Inflammatory macrophage treated with lipopolysaccharide for 1 hour (primary cell): Measurements from ENCODE around the gene CACNA2D1.

Experiments
- DNase-seq, 2 donors: peaks; one replicate each; pipeline ENCODE4 v3.0.0-alpha.2; 2020 to 2022

The CACNA2D1 gene

DNA sequence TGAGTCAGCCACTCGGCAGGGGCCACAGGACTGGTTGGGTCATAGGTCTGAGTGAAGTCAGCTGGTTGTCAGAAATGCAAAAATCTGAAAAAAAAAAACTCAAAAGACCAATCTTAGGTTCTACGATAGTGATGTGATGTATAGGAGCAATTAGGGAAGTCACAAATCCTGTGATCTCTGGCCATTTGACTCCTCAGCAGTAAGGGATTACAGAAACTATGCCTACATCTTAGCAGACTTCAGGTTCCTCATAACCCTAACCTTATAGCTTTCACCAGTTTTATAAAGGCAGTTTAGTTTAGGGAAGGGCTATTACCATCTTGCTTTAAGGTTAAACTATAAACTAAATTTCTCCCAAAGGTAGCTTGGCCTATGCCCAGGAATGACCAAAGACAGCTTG is 510.6 kb downstream of the CACNA2D1 start:
- no peak for DNase-seq

DNA sequence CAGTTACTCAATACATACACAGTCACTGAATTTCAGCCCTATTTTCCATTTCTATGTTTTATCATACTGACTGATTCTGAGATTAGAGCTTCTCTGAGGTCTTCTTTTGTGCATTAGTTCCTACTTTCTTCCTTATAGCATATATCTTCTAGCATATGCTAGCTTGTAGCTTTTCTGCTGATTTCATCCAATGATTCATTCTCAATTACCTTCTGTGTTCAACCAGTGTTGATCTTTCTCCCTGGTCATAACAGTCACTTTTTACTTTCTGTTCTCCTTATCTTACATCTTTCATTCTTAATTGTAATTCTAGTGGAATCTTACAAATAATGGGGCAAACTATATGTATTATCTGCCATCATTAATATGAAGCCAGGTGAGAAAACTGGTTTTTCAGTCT is 514.2 kb downstream of the CACNA2D1 start:
- no peak for DNase-seq

DNA sequence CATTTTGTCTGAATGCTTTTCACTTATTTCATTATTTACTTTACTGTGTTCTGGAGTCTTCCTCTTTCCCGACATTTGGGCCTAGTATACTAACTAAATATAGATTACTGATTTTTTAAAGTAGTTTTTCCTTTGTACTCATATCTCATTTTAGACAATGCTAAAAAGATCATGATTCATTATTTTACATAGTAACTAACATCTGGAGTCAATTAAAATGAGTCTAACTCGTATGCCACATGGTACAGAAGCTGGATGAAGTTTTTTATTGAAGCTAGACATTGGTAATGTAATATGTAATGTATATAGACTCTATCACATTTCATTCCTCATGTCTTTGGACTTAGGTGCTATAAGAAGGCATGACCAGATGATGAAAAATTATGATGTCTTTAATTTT is 517.4 kb downstream of the CACNA2D1 start:
- DNase-seq = no peak

DNA sequence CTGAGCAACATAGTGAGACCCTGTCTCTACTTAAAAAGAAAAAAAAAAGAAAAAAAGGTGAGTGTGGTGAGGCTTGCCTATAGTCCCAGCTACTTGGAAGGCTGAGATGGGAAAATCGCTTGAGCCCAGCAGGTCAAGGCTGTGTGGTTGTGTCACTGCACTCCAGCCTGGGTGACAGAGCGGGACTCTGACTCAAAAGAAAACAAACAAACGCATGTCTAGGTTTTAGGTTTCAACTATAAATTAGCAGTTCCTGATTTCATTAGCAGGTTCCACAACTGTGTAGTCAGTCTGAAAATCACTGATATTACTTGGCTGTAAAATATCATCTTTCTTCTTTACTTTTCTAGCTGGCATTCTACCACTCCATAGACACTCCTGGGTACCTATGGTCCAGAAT is 518.0 kb downstream of the CACNA2D1 start:
- no peak for DNase-seq

DNA sequence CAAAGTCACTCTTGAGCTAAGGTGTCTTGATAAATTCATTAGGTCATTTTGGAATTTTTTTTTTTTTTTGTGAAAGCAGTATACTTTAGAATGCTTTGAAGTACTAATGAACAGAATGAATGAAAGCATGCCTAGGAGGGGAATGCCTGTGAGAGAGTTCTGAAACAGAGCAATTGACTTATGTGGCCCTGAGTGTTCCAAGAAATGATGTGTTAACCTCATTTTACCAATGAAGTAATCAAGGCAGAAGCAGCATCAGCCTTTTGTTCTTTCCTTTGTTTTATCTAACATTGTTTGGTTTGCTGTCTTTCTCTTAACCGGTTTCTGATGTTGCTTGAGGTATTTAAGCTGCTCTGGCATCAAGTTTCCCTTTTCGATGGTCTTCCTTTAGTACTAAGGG is 519.1 kb downstream of the CACNA2D1 start:
- no peak for DNase-seq

DNA sequence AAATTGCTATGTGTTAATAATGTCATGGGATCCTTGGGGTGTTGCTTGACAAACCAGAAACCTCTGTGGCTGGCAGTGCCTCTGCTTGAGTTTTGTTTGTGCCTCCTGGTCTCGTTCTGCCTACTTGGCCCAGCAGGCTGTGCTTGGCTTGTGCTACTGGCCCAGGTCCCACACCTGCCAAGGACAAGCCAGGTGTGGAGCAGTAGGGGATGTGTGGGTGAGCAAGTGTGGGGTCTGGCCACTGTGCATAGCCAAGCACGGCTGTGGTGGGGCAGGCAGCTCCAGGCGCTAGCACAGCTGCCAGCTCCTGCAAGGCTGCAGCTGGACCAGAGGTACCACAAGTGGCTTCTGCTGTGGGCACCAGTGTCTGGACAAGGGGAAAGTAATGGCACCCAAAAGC is 524.1 kb downstream of the CACNA2D1 start:
- no peak for DNase-seq

DNA sequence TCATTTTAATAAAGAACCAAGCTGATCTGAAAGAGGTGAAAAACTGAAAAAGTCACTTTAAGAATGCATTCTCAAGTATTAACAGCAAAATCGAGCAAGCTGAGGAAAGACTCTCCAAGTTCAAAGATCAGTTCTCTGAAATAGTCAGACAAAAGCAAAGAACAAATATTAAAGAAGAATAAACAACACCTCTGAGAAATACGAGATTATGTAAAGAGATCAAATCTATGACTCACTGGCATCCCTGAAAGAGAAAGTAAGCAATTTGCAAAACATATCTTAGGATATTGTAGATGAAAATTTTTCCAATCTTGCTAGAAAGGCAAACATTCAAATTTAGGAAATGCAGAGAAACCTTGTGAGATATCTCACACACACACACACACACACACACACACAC is 535.4 kb downstream of the CACNA2D1 start:
- DNase-seq = no peak

DNA sequence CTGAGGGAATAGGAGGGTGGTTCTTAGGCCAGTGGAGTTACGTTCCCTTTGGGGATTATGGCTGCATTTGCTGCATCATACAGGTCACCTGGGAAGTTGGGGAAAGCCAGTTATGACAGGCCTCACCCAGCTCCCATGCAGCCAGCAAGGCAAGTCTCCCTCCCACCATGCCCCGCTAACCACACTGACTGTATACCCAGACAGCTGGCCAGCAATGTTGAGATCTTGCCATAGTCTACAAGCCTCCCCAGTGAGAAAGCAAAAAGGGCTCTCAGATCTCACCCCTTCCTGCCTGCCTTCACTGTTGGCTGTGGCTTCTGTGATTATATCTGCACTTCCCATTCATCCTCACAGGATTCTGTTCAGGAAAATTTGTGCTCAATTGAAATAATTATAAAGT is 540.5 kb downstream of the CACNA2D1 start:
- no peak for DNase-seq

DNA sequence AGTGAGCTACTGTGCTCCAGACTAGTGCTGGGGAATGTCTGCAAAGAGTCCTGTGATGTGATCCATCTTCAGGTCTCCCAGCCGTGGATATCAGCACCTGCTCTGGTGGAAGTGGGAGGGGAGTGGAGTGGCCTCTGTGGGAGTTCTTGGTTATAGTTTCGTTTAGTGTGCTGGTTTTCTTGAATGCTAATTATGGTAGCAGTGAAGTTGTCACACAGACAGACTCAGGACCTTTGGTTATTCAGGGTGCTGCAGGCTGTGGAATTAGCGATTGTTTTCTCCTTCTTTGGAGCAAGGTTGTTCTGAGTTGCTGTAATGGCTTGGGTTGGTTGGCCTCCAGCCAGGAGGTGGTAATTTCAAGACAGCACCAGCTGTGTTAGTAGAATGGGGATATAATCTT is 541.0 kb downstream of the CACNA2D1 start:
- DNase-seq = no peak
